Thyroid gland (tissue), 4 donors: ENCODE measurements around the gene SCAPER.

Source experiments
- CTCF ChIP-seq, 6 experiments: fragments of 200-600 bp in 3 of 6; fragments of 450-650 bp in 3 of 6; sonication (generic) in 3 of 6; IDR thresholded peaks; one replicate each; pipeline ENCODE4 v1.5.1; 2016 to 2019; ENCODE audit warnings: antibody characterized with exemption in 6 of 6, mild to moderate bottlenecking in 2 of 6, inconsistent platforms in 1 of 6, moderate library complexity in 1 of 6
- POLR2A ChIP-seq, 2 donors: fragments of 450-650 bp; IDR thresholded peaks; one replicate each; pipeline ENCODE4 v1.6.1; 2017; ENCODE audit warnings: antibody characterized with exemption in 2 of 2, mild to moderate bottlenecking in 2 of 2, moderate library complexity in 1 of 2

- TF ChIP-seq CTCF (IDR thresholded peaks at IDR 0.05), result no peak
- TF ChIP-seq POLR2A (IDR thresholded peaks at IDR 0.05), result no peak
Measured at GRCh38 chr15:76863693-76864092, 41.4 kb downstream of the SCAPER start.
